HG03045 (cell line): ENCODE measurements around the gene MYO18A.

Experiments
- ATAC-seq: cut with Tn5 transposase; IDR thresholded peaks from one replicate; pipeline ENCODE4 v1.9.1; 2021; ENCODE audit warnings: mild to moderate bottlenecking, moderate library complexity; ENCODE audit not compliant: unreplicated experiment

The MYO18A gene

GRCh38 chr17:29129731-29130130 lies 50.5 kb downstream of the MYO18A start:
- ATAC-seq: no peak

- ATAC-seq: no peak
Observed at GRCh38 chr17:29127840-29128239, 52.4 kb downstream of the MYO18A start.

GRCh38 chr17:29126268-29126930 lies 53.8 kb downstream of the MYO18A start:
- no peak for ATAC-seq

GRCh38 chr17:29125651-29126050 lies 54.5 kb downstream of the MYO18A start:
- no peak for ATAC-seq

GRCh38 chr17:29124925-29125273 lies 55.3 kb downstream of the MYO18A start:
- ATAC-seq: no peak

- ATAC-seq: no peak
Observed at GRCh38 chr17:29124135-29124924, 55.9 kb downstream of the MYO18A start.

GRCh38 chr17:29123111-29123510 lies 57.1 kb downstream of the MYO18A start:
- no peak for ATAC-seq

GRCh38 chr17:29121442-29121841 lies 58.8 kb downstream of the MYO18A start:
- ATAC-seq: no peak

GRCh38 chr17:29120433-29120832 lies 59.8 kb downstream of the MYO18A start:
- ATAC-seq: no peak

- no peak for ATAC-seq
Observed at GRCh38 chr17:29119265-29119664, 60.9 kb downstream of the MYO18A start.

- no peak for ATAC-seq
Observed at GRCh38 chr17:29116804-29117753, 63.1 kb downstream of the MYO18A start.

GRCh38 chr17:29115961-29116803 lies 64.0 kb downstream of the MYO18A start:
- no peak for ATAC-seq

GRCh38 chr17:29115435-29115834 lies 64.8 kb downstream of the MYO18A start:
- ATAC-seq: no peak

GRCh38 chr17:29114141-29114540 lies 66.1 kb downstream of the MYO18A start:
- no peak for ATAC-seq

GRCh38 chr17:29113334-29113733 lies 66.9 kb downstream of the MYO18A start:
- ATAC-seq: no peak

GRCh38 chr17:29112771-29113295 lies 67.4 kb downstream of the MYO18A start:
- no peak for ATAC-seq

GRCh38 chr17:29111816-29112499 lies 68.2 kb downstream of the MYO18A start:
- ATAC-seq: no peak

GRCh38 chr17:29110372-29110757 lies 69.8 kb downstream of the MYO18A start:
- no peak for ATAC-seq

- no peak for ATAC-seq
Observed at GRCh38 chr17:29109477-29110371, 70.5 kb downstream of the MYO18A start.
